Astrocyte of the cerebellum (primary cell): ENCODE data around the gene NR1I2.

Source experiments
- DNase-seq: peaks from one replicate; pipeline ENCODE4 v3.0.0-alpha.2; 2011; ENCODE audit warnings: low read depth
- H3K4me3 ChIP-seq: 2 replicates; pipeline ENCODE4 v1.5.1; 2011; ENCODE audit warnings: mild to moderate bottlenecking, low read depth, low read length, moderate library complexity
- CTCF ChIP-seq: IDR thresholded peaks from 2 replicates; pipeline ENCODE4 v1.5.1; 2012; ENCODE audit warnings: low read length, low read depth, moderate library complexity, mild to moderate bottlenecking; ENCODE audit errors: missing control alignments
- in situ Hi-C: cut with HindIII; loops from 2 replicates; pipeline ENCODE4 v1.10.0; 2017; ENCODE audit warnings: low sequenced_read_pairs

The NR1I2 gene

GRCh38 chr3:119862616-119863015, 80.7 kb downstream of the NR1I2 start:
- no peak for TF ChIP-seq CTCF
- no peak overlapping the region for H3K4me3 ChIP-seq
- in situ Hi-C loops = no loop called here
- no peak for DNase-seq

- no peak for DNase-seq
- in situ Hi-C loops = no loop called here
- H3K4me3 ChIP-seq = no peak overlapping the region
- no peak for TF ChIP-seq CTCF
Measured at GRCh38 chr3:119864476-119864875, 82.6 kb downstream of the NR1I2 start.
